Spleen (tissue), 7 donors: ENCODE measurements around the gene HOXB2.

Source experiments
- CTCF ChIP-seq, 11 experiments: fragments of 200-600 bp in 7 of 11; fragments of 450-650 bp in 4 of 11; sonication (generic) in 4 of 11; IDR thresholded peaks in 8 of 11; conservative IDR thresholded peaks in 3 of 11; 1 replicate in 7 of 11; 2 replicates in 4 of 11; pipeline versions ENCODE4 v1.4.0 to v1.8.0; 2016 to 2021; ENCODE audit warnings: antibody characterized with exemption in 11 of 11, inconsistent platforms in 4 of 11, mild to moderate bottlenecking in 1 of 11
- POLR2A ChIP-seq, 3 donors: fragments of 450-650 bp; IDR thresholded peaks; one replicate each; pipeline ENCODE4 v1.5.1; 2017; ENCODE audit warnings: antibody characterized with exemption in 3 of 3, mild to moderate bottlenecking in 1 of 3
- POLR2AphosphoS5 ChIP-seq, 3 donors: sonication (generic); formaldehyde crosslinking; IDR thresholded peaks; one replicate each; pipeline ENCODE4 v1.5.1; 2017; ENCODE audit warnings: antibody characterized with exemption in 3 of 3
- donor health status: DM: no; HTN: no; CAD: no; lungs with moderate emphysema.
- donor health status: DM: no; HTN: no; CAD: no.
- donor health status: DM: no; HTN: no; CAD: no.

GRCh38 chr17:48497103-48497502 is 47.8 kb downstream of the HOXB2 start:
- TF ChIP-seq CTCF (IDR thresholded peaks at IDR 0.05 in 8 of 11, conservative IDR thresholded peaks at IDR 0.05 in 3 of 11), result no peak
- no peak for TF ChIP-seq POLR2A (IDR thresholded peaks at IDR 0.05)
- TF ChIP-seq POLR2AphosphoS5 (IDR thresholded peaks at IDR 0.05), result no peak
